Cardiac septum (tissue), 1 donor: Measurements from ENCODE around the gene BDNF. TPM values are rescaled to one million over a fixed set of nuclear protein-coding genes. Genes with fewer than 3 reads are reported as not detected.
"Not testable (repeated sequence)": the region's sequence is repeated elsewhere in the genome, so short reads cannot be mapped to it uniquely, and the experiment has no call there.

Experiments
- DNase-seq: peaks from one replicate; pipeline ENCODE4 v3.0.0-alpha.2; 2020; ENCODE audit warnings: low spot score
- intact Hi-C: fragments of 100-400 bp; cut with DNase I; formaldehyde crosslinking; loops from one replicate; pipeline ENCODE4 v1.14.0; 2022
- total RNA-seq: library from RNA; stranded (reverse); fragmentation: NEBNext Ultra II Directional; extraction: Animal tissue kit (Norgen Biotek cat#: 25700); gene quantifications from one replicate; pipeline ENCODE4 v1.2.1, GENCODE V29; 2021
- donor health status: DM: no; HTN: no; CAD: no.

The BDNF gene
- total RNA-seq, 1 donor from 2014 or later = 8.4 TPM

- DNase-seq = no peak
- intact Hi-C loops = no loop called here
These were observed 64.7 kb downstream of the BDNF start for GRCh38 chr11:27635567-27636037.

- DNase-seq, intact Hi-C loops: not testable (repeated sequence)
These were observed 65.5 kb downstream of the BDNF start for GRCh38 chr11:27634776-27635175.

- DNase-seq = not testable (repeated sequence)
These were observed 66.0 kb downstream of the BDNF start for GRCh38 chr11:27634282-27634681.

GRCh38 chr11:27629023-27629422 is 71.2 kb downstream of the BDNF start:
- intact Hi-C loops, DNase-seq: not testable (repeated sequence)

More at GRCh38 chr11:27634282-27634681, 66.0 kb downstream of the BDNF start:
- intact Hi-C loops = not testable (repeated sequence)

GRCh38 chr11:27627979-27628378 is 72.3 kb downstream of the BDNF start:
- no peak for DNase-seq
- intact Hi-C loops = no loop called here

GRCh38 chr11:27626938-27627586 is 73.2 kb downstream of the BDNF start:
- no peak for DNase-seq
- intact Hi-C loops = no loop called here

- intact Hi-C loops = no loop called here
- DNase-seq = no peak
These were observed 73.9 kb downstream of the BDNF start for GRCh38 chr11:27626269-27626937.

GRCh38 chr11:27625347-27625912 is 74.8 kb downstream of the BDNF start:
- DNase-seq = no peak
- intact Hi-C loops = no loop called here

GRCh38 chr11:27623945-27624523 is 76.2 kb downstream of the BDNF start:
- intact Hi-C loops = no loop called here
- no peak for DNase-seq

GRCh38 chr11:27622541-27623300 is 77.5 kb downstream of the BDNF start:
- DNase-seq = no peak
- intact Hi-C loops = no loop called here

GRCh38 chr11:27621405-27622161 is 78.7 kb downstream of the BDNF start:
- DNase-seq = no peak
- intact Hi-C loops = no loop called here

- intact Hi-C loops = no loop called here
- DNase-seq = no peak
These were observed 80.4 kb downstream of the BDNF start for GRCh38 chr11:27619763-27620335.

GRCh38 chr11:27619039-27619574 is 81.1 kb downstream of the BDNF start:
- intact Hi-C loops = no loop called here
- no peak for DNase-seq

- intact Hi-C loops = no loop called here
- no peak for DNase-seq
These were observed 81.9 kb downstream of the BDNF start for GRCh38 chr11:27618281-27618915.

GRCh38 chr11:27616711-27617110 is 83.5 kb downstream of the BDNF start:
- intact Hi-C loops = no loop called here
- no peak for DNase-seq

GRCh38 chr11:27615833-27616232 is 84.4 kb downstream of the BDNF start:
- no peak for DNase-seq
- intact Hi-C loops = no loop called here

- intact Hi-C loops = no loop called here
- no peak for DNase-seq
These were observed 86.2 kb downstream of the BDNF start for GRCh38 chr11:27614092-27614491.
